ENCODE data around the gene NIPAL3.
"Not testable (repeated sequence)": the region's sequence is repeated elsewhere in the genome, so short reads cannot be mapped to it uniquely, and the experiment has no call there.

Gene NIPAL3

DNA sequence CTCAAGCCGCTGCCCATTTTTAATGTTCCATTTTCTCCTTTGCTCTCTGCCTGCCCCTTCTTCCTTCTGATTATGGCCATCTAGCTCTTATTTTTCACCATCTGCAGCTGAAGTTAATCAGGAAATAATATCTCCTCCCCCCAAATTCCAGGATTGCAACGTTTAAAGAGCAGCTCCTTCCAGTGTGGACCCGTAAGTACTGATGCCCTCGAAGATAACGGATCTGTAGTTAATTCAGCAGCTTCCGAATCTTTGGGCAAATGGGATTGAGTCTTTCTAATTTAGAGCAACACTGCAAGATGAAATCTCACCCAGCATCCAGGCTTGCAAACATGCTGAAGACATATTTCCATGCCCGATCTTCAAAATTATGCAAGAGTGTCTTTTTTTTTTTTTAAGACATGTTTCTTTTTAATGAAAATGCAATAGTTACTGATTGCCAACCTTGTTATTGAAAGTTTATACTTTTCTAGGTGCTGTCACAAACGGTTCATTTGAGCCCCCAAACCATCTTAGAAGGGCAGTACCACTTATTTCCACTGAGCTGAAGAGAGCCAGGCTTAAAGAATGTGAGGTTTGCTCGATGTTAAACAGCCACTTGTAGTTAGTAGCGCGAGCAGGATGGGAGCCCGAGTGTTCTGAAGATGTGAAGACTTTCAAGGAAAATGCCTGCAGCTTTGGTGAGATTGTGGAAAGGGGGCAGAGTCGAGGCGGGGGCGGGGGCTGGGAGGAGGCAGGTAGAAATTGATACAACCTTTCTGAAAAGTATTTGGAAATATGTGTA is 76.2 kb downstream of the NIPAL3 start:
- DNase-seq (ENCODE audit: low spot score), result no peak

DNA sequence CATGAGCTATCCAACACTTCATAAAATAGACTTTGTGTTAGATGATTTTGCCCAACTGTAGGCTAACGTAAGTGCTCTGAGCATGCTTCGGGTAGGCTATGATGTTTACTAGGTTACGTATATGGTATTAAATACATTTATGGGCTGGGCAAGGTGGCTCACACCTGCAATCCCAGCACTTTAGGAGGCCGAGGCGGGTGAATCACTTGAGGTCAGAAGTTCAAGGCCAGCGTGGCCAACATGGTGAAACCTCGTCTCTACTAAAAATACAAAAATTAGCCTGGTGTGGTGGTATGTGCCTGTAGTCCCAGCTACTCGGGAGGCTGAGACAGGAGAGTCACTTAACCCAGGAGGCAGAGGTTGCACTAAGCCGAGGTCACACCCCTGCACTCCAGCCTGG is 77.3 kb downstream of the NIPAL3 start:
- DNase-seq (ENCODE audit: low spot score), result not testable (repeated sequence)

DNA sequence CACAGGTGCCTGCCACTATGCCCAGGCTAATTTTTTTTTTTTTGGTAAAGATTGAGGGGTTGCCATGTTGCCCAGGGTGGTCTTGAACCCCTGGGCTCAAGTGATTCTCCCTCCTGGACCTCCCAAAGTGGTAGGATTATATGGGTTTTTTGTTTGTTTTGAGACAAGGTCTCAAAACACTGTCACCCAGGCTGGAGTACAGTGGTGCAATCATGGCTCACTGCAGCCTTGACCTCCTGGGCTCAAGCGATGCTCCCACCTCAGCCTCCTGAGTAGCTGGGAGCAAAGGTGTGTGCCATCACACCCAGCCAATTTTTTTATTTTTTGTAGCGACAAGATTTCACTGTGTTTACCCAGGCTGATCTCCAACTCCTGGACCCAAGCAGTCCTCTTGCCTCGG is 78.2 kb downstream of the NIPAL3 start:
- DNase-seq (ENCODE audit: low spot score), result no peak

DNA sequence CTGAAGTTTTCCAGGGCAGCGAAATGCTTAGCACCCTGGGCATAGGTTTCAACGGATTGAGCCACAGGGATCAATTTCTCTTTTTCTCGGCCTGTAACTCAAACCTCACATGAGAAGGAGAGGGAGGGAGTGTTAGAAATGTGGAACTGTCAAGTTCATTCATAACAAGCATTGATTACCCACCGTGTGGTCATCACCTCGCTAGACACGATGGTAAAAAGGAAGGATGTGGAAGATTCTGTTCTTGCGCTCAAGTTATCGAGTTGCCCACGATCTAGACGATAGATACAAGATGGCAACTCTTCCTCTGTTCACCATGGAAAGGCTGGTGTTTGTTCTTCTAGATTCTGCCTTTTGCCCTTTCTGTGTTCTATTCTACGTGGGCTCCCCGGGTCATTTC is 83.0 kb downstream of the NIPAL3 start:
- no peak for DNase-seq (ENCODE audit: low spot score)

DNA sequence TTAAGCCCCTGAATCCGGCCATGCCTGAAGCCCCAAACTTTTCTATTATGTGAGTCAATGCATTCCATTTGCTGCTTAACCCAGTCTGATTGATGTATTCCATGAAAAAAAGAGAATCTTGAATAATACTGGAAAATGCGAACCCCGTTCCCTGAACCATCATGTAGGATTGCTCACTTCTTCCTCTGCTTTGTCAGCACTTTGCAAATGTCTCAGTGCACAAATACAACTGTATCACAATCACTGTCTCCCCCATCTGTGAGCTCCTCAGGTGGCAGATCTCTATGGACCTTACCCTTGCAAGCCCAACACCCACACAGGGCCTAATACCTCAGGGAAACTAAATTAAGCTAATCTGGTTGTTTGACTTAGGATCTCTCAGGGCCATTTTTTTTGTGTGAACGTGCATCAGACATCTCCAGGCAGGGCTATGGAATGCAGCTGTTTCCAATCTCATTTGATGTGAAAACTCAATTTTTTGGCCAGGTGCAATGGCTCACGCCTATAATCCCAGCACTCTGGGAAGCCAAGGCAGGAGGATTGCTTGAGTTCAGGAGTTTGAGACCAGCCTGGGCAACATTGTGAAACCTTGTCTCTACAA is 84.9 kb downstream of the NIPAL3 start:
- no peak for DNase-seq (ENCODE audit: low spot score)

DNA sequence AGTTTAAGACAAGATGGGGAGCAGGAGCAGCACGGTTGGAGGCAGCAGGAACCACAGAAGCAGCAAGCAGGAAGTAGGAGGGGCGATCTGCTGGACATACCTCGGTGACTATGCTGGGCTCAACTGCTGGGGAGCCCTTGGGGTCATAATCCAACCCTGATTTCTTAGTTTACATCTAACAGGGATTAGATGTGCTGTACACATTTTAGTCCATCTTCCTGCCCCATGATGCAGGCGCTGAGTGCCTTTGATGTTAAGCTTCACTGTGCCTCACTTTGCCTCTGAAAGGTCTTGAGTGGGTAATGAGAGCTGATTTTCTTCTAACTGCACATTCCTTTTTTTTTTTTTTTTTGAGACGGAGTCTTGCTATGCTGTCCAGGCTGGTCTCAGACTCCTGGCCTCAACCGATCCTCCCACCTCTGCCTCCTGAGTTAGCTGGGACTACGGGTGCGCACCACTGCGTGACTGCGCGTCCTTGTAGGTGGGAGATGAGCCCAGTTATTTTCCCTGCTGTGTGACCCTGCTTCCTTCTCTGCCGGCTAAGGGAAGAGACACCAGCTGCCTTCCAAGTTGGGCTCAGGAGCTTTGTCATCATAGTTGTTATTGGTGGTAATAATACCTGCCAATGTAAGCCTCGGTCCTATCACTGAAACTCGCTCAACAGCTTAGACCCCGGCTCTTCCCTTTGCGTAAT is 85.9 kb downstream of the NIPAL3 start:
- DNase-seq (ENCODE audit: low spot score), result peak; percentile 43

DNA sequence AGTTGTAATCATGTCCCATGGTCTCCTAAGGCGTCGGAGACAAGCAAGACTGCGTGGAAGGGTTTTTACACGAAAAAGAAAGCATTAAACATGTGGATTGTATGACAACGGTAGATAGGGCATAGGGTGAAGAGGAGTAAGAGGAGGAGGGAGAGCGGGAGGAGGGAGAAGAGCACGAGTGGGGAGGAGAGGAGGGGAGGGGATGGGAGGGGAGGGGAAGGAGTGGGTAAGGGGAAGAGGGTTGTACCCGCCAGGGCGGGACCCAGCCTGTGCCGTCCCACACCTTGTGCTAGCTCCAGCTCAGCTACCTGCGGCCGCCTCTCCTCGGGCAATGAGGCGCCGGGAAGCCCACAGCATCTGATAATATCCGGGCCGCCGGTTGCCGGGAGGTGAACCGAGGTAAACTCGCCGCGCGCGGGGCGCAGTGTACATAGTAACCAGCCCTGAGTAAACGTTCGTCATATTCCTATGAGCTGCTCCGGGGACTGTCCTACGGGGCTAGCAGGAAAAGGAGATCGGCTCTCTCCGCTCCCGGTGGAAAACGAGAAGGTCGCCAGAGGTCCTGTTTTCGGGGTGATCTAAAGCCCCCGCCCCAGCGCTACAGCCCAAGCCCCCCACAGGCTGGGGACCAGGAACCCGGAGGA is 86.6 kb downstream of the NIPAL3 start:
- DNase-seq (ENCODE audit: low spot score), result peak; percentile 88

DNA sequence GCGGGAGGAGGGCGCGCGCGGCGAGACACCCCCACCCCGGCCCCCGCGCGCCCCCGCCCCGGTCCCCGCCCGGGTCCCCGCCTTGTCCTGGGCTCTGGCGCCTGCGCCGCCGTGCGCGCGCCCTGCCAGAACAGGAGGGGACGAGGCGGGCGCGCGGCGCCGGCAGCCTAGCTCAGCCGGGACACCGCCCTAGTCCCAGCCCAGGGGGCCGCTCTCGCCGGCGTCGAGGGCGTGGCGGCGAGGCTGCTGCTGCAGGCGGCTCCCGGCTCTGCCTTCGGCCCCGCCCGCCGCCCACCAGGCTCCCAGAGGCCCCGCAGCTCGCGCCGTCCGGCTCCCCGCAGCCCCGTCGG is 87.1 kb downstream of the NIPAL3 start, which contains the start of gene RCAN3:
RCAN3 (plus strand) TSS at position 128 of the 350 bp plus-strand sequence. CDS start 11,537 bp downstream, outside the sequence.
- DNase-seq (ENCODE audit: low spot score), result peak; percentile 89

DNA sequence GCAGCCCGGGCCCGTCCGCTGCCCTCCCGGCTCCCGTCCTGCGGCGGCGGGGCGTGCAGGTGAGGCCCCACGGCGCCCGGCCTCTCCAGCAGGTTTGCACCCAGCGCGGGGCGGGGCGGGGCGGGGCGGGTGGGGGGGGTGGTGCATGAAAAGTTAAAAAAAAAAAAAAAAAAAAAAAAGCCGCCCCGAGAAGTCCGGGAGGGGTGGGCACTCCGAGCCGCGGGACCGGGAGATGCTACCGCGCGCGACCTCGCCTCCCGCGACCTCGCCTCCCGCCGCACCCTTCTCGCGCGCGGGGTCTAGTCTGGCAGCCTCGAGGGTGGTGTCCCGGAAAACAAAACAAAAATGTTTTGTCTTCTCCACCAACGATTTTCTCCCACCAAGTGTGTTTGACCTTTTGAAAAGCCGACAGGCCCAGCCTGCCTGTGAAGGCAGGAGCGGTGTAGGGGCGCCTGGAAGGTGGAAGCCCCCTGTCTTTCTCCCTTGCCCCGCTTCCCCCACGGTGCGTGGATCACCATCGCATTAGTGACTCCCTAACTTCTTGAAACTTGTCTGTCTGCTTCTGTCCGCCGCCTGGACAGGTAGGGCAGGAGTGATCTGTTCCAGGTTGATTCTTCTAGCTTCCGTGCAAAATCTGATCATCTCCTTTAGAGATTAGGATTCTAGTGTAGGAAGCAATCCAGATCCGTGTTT is 87.6 kb downstream of the NIPAL3 start:
- peak; percentile 50 for DNase-seq (ENCODE audit: low spot score)

DNA sequence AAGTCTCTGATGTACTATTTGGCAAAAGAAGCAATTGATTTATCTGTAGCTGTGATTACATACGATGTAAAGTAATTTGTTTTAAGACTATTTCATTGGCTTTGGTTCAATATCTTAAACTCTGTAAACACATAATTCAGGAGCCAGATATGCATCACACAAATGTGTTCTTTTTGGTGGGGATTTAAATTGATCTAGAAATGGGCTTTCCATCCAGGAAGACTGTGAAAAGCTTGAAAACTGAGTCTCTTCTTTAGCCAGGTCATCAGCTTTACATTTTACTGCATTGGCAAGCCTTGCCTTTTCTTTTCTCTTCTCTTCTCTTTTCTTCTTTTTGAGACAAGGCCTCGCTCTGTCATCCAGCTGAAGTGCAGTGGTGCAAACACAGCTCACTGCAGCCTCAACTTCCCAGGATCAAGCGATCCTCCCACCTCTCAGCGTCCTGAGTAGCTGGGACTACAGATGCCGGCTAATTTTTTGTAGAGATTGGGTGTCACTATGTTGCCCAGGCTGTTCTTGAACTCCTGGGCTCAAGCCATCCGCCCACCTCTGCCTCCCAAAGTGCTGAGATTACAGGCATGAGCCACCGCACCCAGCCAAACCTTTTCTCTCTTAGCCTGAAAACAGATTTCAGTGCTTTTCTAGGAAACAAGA is 88.4 kb downstream of the NIPAL3 start:
- DNase-seq (ENCODE audit: low spot score), result peak; percentile 59

DNA sequence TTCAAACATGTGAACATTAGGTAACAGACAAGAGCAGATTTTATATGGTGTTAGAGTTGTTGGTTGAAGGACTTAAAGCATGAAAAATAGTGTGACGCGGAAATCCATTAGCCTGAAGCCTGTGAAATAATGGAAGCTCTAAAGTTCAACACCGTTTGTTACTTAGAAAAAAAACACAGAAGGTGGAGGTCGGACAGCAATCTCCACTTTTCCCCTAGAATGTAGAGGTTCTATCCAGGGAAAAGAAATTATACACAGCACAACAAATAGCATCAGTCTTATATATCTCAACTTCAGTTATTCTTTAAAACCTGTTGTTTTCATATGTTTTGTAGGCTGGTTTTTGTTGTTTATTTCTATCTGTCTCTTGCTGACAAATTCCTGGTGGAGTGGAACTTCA is 89.0 kb downstream of the NIPAL3 start:
- DNase-seq (ENCODE audit: low spot score), result no peak

DNA sequence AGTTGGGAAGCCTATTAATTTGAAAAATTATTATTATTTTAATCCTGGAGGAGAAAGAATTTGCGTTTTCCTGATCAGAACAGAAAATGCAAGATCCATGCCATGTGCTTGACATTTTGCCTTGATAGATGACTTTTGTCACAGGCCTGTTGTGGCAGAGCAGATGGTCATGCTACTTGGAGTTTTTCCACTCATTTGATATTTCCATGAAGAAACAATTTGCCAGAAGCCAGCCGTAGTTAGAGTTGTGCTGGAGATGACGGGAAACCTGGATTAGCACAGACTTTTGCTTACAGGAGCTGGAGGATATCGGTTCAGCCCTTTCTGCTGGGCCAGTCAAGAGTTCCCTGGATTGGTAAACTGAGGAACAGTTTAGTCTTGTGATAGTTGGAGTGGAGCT is 90.2 kb downstream of the NIPAL3 start:
- DNase-seq (ENCODE audit: low spot score), result no peak

DNA sequence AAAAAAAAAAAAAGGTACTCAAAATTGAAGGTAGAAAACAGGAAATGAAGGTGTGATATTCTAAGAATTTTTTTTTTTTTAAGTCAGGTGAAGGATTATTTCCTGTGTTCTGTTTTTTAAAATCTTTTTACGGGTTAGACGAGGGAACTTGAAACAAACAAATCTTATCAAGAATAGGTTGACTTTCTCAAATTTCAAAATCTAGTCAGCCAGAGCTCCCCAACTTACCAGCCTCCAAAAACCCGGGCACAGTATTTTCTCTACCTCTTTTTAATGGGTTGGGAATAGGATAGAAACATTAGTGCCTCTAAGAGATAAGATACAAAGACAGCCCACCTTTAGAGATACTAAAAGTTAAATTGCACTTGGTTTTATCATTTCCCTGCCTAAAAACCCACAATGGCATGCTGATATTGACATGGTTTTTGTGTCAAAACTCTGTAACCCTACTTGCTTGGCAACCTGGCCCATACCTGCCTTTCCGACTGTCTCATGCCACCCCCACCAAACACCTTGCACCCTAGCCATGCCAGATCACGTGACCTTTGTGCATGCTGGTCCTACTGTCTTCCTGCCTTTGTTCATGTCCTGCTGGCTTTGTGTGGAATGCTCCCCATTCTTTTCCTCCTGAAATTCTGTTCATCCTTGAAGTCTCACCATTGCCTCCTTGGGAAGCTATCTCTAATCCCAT is 91.2 kb downstream of the NIPAL3 start:
- peak; percentile 50 for DNase-seq (ENCODE audit: low spot score)

DNA sequence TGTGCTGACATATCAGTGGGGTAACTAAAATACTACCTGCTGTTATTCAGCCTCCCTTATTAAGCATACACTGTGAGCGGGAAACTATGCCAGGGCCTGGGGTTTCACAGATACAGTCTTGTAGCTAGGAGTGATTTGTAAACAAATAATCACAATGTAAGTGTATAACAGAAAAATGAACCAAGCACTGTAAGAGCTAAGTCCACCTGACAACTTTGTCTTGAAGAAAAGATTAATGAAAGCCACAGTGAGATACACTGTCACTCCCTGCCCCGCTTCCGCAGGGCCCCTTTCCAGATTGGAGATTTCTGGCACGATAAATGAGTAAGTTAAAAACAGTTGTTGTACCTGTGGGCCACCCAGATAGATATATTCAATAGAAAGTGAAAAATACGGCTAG is 91.8 kb downstream of the NIPAL3 start:
- peak; percentile 56 for DNase-seq (ENCODE audit: low spot score)

DNA sequence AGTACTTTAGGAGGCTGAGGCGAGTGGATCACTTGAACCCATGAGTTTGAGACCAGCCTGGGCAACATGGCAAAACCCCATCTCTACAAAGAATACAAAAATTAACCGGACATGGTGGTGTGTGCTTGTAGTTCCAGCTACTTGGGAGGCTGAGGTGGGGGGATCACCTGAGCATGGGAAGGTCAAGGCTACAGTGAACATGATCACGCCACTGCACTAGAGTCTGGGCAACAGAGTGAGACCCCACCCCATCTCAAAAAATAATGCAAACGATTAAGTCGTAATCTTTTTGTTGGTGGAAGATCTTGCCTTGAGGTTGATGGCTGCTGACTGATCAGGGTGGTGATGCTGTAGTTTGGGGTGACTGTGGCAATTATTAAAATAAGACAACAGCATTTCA is 93.3 kb downstream of the NIPAL3 start:
- DNase-seq (ENCODE audit: low spot score), result no peak

DNA sequence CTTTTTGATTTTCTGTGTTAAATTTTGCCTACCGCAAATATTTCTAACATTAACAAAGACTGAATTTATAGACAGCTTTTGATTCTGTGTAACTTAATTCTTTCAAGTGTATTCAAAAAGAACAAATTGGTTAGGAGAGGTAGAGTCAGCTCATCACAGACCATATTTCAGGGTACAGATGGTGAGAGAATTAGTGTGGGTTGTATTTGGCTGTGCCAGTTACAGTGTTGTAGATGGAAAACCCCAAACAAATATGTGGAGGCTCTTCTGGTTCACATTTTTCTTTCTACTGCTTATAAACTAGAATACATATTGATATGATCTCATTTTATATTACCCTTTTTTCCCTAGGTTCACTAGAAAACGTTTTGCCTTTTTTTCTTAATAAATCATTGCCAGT is 98.1 kb downstream of the NIPAL3 start:
- no peak for DNase-seq (ENCODE audit: low spot score)

DNA sequence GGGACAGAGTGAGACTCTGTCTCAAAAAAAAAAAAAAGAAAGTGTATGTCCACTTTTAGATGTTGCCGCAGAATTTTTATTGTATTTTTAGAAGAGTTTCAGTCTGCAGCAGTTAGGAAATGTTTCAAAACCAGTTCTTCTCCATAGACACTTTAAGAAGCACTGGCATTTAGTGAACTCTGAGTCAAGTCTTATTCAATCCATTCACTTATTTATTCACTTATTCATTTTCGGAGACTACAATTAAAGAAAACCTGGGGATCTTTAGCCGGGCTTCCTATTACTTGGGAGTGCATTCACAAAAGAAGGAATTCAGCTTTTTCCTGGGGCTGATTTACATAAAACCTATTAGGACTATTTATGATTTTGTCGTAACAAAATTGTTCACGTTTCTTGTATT is 99.3 kb downstream of the NIPAL3 start:
- no peak for DNase-seq (ENCODE audit: low spot score)

DNA sequence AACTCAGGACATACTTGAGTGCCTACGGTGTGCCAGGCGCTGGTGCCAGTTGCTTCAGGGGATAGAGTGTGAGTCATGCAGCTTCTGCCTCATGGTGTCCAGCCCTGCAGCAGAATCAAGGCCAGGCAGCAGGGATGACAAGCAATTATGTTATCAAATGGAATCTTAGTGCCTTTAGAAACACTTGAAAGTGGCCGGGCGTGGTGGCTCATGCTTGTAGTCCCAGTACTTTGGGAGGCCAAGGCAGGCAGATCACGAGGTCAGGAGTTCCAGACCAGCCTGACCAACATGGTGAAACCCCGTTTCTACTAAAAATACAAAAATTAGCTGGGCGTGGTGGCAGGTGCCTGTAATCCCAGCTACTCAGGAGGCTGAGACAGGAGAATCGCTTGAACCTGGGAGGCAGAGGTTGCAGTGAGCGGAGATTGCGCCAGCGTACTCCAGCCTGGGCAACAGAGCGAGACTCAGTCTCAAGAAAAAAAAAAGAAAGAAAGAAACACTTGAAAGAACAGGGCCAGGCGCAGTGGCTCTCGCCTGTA is 100.1 kb downstream of the NIPAL3 start:
- not testable (repeated sequence) for DNase-seq (ENCODE audit: low spot score)

DNA sequence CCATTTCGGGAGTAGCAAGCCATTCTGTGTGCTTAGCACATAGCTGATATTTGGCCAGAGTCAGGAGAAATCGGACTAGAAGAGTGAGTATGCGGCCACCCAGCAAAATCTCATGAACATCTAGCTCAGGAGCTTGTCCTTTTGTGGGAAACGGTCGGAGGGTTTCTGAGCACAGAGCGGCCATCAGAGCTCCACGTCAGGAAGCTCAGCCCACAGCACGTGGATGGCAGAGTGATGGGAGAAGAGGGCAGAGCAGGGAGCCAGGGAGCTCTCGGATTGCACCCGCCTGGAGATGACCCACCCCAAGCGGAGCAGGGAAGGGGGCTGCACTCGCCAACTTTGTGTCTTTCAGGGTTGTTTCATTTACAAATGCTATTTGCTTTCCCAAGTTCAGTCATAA is 100.9 kb downstream of the NIPAL3 start:
- DNase-seq (ENCODE audit: low spot score), result no peak

DNA sequence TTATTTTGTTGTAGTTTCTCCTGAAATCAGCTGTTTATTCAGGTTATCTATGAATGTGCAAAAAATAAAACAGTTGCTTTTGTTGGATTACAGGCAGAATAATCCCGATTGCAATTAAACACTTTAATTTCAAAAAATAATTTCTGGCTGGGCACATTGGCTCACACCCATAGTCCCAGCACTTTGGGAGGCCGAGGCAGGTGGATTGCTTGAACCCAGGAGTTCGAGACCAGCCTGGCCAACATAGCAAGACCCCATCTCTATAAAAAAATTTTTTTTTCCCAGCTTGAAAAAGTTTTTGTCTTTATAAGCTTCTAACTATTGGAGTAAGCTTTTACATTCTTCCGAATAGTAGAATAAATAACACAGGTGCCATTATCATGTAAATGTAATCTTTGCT is 102.3 kb downstream of the NIPAL3 start:
- no peak for DNase-seq (ENCODE audit: low spot score)

DNA sequence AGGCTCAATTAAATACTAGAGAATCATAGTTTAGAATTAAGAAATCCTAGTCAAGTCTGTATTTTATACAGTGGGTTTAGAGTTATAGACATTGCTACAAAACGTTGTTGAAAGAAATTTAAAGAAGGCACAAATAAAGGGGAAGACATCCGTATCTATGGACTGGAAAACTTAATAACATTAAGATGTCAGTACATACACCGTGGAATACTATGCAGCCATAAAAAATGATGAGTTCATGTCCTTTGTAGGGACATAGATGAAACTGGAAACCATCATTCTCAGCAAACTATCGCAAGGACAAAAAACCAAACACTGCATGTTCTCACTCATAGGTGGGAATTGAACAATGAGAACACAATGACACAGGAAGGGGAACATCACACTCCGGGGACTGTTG is 104.7 kb downstream of the NIPAL3 start:
- not testable (repeated sequence) for DNase-seq (ENCODE audit: low spot score)
